ENCODE results near the gene ZNF837. TPM values are rescaled to one million over a fixed set of nuclear protein-coding genes. Genes with fewer than 3 reads are reported as not detected.

The ZNF837 gene
- total RNA-seq, 2 experiments from 2014 or later, result 1.7 to 1.9 TPM

DNA sequence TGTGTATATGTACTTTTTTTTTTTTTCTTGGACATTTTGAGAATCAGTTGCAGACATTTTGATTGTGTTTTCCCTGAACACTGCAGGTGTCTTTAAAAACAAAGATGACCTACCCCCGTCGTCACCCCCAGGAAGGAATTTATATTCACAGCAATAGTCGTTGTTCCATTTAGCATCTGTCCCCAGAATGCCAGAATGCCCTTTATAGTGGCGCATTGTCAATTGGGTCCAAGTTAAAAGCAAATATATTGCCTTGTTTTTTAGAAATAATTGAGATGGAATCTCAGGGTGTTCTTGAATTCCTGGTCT is 12.8 kb upstream of the ZNF837 start:
- intact Hi-C loops (cut with micrococcal nuclease), result no loop called here
- peaks cover 11% of the 10 kb centered on the region for H3K27me3 Mint-ChIP-seq (ENCODE audit: low read depth)
- CTCF ChIA-PET, result no interaction called here
- H3K36me3 Mint-ChIP-seq (ENCODE audit: low read depth), result peaks cover 47% of the 10 kb centered on the region
- no peaks in the 10 kb centered on the region for H3K9me3 Mint-ChIP-seq
- no peak overlapping the region for H3K4me3 Mint-ChIP-seq
- no peak for DNase-seq
- peaks cover 34% of the 10 kb centered on the region for H3K4me1 Mint-ChIP-seq (ENCODE audit: low read depth)
- no peak overlapping the region for H3K27ac Mint-ChIP-seq

DNA sequence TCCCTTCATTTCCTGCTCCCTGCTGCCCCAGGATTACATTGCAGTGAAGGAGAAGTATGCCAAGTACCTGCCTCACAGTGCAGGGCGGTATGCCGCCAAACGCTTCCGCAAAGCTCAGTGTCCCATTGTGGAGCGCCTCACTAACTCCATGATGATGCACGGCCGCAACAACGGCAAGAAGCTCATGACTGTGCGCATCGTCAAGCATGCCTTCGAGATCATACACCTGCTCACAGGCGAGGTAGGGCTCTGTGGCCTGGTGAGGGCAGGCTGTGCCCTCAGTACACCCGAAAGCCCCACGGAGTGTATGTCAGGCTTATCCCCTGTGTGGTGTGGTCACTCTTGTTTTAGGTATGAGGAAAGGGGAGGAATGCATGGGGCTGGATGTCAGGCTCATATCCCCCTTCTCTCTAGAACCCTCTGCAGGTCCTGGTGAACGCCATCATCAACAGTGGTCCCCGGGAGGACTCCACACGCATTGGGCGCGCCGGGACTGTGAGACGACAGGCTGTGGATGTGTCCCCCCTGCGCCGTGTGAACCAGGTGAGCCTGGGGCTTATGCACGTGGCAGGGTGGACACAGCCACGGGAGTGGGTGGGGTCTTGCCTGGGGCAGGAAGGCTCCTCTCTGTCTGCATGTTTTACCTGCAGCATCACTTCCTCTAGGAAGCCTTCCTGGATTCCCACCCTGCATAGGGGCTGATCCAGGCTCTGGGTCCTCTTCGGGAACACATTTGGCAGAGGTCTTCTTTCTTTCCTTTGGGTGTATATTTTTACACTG is 12.3 kb upstream of the ZNF837 start:
- Mint-ChIP-seq H3K9me3 (no peaks in the 10 kb centered on the region), H3K4me3 (no peak overlapping the region), H3K4me1 (ENCODE audit: low read depth) (peaks cover 37% of the 10 kb centered on the region), H3K36me3 (ENCODE audit: low read depth) (peaks cover 52% of the 10 kb centered on the region), H3K27ac (no peak overlapping the region), H3K27me3 (ENCODE audit: low read depth) (peaks cover 11% of the 10 kb centered on the region)
- CTCF ChIA-PET, result no interaction called here
- no peak for DNase-seq
- intact Hi-C loops (cut with micrococcal nuclease), result no loop called here

DNA sequence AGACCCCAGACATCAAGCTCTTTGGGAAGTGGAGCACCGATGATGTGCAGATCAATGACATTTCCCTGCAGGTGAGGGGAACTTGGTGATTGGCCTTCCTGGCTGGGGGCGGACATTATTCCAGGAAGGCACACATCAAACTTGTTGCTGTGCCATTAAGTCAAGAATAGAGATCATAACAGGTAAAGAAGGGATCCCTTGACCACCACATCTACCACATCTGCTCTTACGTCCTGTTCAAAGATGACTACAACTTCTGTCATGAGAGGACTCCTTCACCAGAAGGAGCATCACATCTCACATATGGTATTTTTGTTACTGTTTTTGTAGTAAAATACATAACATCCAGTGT is 7.3 kb upstream of the ZNF837 start:
- Mint-ChIP-seq H3K4me3 (peak overlapping the region; percentile 91), H3K27ac (peak overlapping the region; percentile 24), H3K9me3 (no peaks in the 10 kb centered on the region), H3K36me3 (ENCODE audit: low read depth) (peaks cover 47% of the 10 kb centered on the region), H3K27me3 (ENCODE audit: low read depth) (no peaks in the 10 kb centered on the region), H3K4me1 (ENCODE audit: low read depth) (peaks cover 36% of the 10 kb centered on the region)
- intact Hi-C loops (cut with micrococcal nuclease), result loop anchor here (10.0 kb wide), 1 partner anchor 163 kb away; the partner anchor contains the start of gene ZNF544
- no peak for DNase-seq
- CTCF ChIA-PET, result no interaction called here

DNA sequence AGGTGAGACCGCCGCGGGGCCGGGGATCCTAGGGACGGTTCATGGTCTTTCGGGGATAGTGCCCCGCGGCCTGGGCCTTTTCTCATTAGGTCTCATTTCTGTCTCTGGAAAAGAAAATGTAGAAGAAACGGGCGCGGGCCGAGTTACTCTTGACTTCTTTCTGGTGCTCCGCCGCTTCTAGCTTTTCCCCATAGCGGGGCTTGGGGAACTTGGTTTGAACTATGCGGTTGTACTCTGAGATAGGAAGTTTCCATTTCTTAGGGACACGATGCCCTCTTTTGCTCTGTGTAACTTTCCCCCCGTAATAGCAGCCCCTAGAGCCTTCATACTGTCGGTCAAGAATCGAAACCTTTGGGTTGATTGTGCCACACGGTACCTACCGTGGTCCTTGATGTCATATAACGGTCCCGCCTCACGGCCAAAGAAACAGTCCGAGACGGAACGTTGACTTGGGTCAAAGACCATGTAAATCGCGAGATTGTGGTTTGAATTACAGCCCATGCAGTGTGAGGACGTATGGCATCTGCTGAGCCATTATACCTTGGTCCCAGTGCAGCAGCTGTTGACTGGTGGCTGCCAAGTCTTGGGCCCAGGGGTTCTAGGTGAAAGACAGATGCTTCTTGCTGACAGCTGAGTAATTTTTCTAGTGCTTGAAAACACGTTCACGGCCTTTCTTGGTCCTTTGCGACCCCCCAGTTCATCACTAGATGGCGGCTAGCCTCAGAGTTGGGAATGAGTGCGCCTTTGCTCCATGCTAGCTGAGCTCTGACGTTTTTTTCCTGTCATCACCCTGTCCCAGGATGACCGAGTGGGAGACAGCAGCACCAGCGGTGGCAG is 6.7 kb upstream of the ZNF837 start:
- H3K27me3 Mint-ChIP-seq (ENCODE audit: low read depth), result no peaks in the 10 kb centered on the region
- DNase-seq, result no peak
- CTCF ChIA-PET, result no interaction called here
- peaks cover 32% of the 10 kb centered on the region for H3K4me1 Mint-ChIP-seq (ENCODE audit: low read depth)
- peak overlapping the region; percentile 91 for H3K4me3 Mint-ChIP-seq
- intact Hi-C loops (cut with micrococcal nuclease), result loop anchor here (1.0 to 10.0 kb wide), 5 partner anchors 14 to 163 kb away; partner anchors contain the start of genes ZNF544, ZNF584 and ZNF8
- H3K27ac Mint-ChIP-seq, result peak overlapping the region; percentile 96
- H3K36me3 Mint-ChIP-seq (ENCODE audit: low read depth), result peaks cover 43% of the 10 kb centered on the region
- no peaks in the 10 kb centered on the region for H3K9me3 Mint-ChIP-seq

DNA sequence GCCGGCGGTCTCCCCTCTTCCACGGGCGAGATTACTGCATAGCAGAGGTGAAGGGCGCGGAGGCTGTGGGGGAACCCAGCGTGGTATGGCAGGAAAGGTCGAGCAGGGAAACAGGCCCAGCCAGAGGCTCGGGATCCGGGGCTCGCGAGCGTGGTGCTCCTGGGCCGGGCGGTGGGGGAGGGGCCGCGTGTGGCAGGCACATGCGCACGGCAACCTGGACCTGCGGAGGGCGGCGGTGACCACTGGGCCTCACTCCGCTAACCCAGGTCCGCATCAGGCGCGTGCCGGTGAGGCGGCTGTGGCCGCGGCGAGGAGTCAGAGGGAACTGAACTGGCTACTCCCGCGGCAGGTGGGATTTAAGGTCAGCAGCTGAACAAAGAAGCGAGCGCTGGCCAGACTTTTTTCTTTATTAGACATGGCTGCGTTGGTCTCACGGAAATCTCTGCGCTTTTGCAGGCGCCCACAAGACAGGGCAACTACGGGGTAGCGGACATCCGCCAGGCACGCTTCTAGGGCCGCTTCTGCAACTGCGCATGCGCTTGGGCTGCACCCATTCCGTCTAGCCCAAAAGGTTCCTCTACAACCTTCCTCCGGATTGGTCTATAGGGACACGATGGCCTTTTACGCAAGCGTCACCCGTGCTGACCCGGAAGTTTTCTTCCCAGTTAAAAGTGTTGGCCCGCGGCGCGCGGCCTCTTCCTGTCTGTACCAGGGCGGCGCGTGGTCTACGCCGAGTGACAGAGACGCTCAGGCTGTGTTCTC is 5.9 kb upstream of the ZNF837 start, which contains the start of gene RPS5:
TSS of gene RPS5 (plus strand) at position 694 of the 762 bp plus-strand sequence. CDS start 869 bp downstream, outside the sequence.
- peaks cover 35% of the 10 kb centered on the region for H3K4me1 Mint-ChIP-seq (ENCODE audit: low read depth)
- peaks cover 39% of the 10 kb centered on the region for H3K36me3 Mint-ChIP-seq (ENCODE audit: low read depth)
- H3K4me3 Mint-ChIP-seq, result peak within 1 kb of the TSS; percentile 91
- CTCF ChIA-PET, result no interaction called here
- intact Hi-C loops (cut with micrococcal nuclease), result loop anchor here (1.0 to 10.0 kb wide), 5 partner anchors 15 to 162 kb away; partner anchors contain the start of genes ZNF544, ZNF584 and ZNF8
- peak within 1 kb of the TSS; percentile 96 for H3K27ac Mint-ChIP-seq
- H3K9me3 Mint-ChIP-seq, result no peaks in the 10 kb centered on the region
- no peaks in the 10 kb centered on the region for H3K27me3 Mint-ChIP-seq (ENCODE audit: low read depth)
- DNase-seq, result peak; percentile 97

DNA sequence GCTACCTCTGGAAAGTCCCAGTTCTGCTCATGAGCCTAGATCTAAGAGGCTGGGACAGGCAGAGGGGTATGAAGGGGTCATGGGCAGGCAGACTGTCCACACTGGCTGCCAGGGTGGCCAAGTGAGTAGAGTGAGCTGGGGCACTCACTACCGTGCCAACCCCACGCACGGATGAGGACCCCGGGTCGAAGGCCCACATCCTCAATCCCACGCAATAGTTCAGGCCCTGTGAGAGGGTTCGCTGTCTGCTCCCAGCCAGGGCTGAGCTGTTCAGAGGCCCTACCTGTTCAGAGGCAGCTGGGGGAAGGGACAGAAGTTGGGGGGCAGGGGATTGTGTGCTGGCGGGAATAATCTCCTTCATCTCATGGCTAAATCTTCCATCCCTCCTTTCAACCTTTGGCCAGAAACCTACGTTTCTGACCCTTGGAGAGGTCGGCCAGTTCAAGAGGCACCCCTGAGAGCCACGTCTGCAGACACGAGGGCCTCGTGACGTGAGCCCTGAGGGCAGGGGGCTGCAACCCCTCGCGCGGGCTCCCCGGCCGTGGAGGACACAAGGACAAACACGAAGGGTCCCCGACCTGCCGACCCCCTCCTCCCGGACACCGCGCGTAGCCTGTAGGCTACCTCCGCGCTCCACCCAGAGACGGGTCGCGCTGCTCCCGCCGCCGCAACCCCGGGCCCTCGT is 5.2 kb upstream of the ZNF837 start:
- Mint-ChIP-seq H3K27ac (peak overlapping the region; percentile 96), H3K9me3 (no peaks in the 10 kb centered on the region), H3K36me3 (ENCODE audit: low read depth) (peaks cover 32% of the 10 kb centered on the region), H3K27me3 (ENCODE audit: low read depth) (no peaks in the 10 kb centered on the region), H3K4me3 (peak overlapping the region; percentile 91), H3K4me1 (ENCODE audit: low read depth) (peaks cover 34% of the 10 kb centered on the region)
- intact Hi-C loops (cut with micrococcal nuclease), result loop anchor here (2.0 to 10.0 kb wide), 2 partner anchors 107 to 161 kb away; partner anchors contain the start of genes ZNF544 and ZNF8
- peak; percentile 27 for DNase-seq
- CTCF ChIA-PET, result no interaction called here

DNA sequence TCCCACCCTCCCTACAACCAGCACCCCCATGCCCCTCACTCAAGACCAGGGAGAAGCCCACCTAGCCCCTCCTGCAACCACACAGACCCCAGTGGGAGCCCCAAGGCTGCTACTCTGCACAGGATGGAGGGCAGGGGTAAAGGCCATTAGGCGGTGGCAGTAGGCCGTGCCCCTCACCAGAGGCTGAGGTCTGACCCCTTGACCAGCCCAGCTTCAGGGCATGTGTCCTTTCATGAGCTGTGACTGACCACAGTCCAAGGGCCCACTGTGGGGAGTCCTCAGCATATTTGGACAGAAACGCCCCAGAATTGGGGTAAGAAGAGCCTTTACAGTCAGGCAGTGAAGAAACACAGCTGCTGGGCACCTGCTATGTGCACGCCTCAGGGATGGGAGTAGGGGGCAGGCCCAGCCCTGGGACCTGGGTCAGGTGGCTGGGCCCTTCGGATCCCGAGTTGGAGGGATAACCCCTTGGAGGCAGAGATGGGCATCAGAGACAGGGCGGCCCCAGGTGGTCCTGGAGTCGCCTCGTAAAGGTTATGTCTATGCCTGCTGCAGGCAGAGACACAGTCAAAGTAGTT is 4.6 kb upstream of the ZNF837 start:
- H3K4me1 Mint-ChIP-seq (ENCODE audit: low read depth), result peaks cover 28% of the 10 kb centered on the region
- H3K36me3 Mint-ChIP-seq (ENCODE audit: low read depth), result peaks cover 27% of the 10 kb centered on the region
- H3K27ac Mint-ChIP-seq, result peak overlapping the region; percentile 96
- no peaks in the 10 kb centered on the region for H3K9me3 Mint-ChIP-seq
- peak overlapping the region; percentile 91 for H3K4me3 Mint-ChIP-seq
- CTCF ChIA-PET, result no interaction called here
- intact Hi-C loops (cut with micrococcal nuclease), result loop anchor here (10.0 kb wide), 1 partner anchor 161 kb away; the partner anchor contains the start of gene ZNF544
- no peaks in the 10 kb centered on the region for H3K27me3 Mint-ChIP-seq (ENCODE audit: low read depth)
- no peak for DNase-seq

DNA sequence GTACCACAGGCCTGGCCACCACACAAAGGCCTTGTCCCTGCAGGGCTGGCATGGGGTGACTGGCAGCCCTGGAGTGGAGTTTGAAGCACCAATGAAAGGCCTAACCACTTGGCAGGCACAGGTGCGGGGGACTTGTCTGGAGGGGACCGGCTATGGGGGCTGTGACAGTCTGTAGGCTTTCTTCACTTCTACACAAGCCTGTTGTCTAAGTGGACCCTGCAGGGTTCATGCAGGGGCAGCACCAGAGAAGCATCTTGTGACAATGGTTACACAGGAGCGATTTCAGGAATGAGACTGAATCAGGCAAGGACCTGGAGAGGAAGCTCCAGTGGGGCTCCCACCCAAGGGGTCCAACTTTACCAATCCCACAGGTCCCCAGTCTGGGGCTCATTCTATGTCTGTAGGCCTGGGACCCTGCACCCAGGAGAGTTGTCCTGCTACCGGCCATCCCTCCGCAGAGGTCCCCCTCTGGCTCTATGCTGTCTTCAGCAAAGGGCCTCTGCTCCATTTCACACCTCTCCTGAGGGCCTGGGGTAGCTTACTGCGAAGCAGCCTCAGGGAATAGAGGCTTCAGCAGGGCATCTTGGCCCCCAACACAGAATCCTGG is 2.3 kb upstream of the ZNF837 start:
- CTCF ChIA-PET, result no interaction called here
- Mint-ChIP-seq H3K9me3 (no peaks in the 10 kb centered on the region), H3K4me3 (no peak overlapping the region), H3K36me3 (ENCODE audit: low read depth) (peaks cover 14% of the 10 kb centered on the region), H3K27me3 (ENCODE audit: low read depth) (no peaks in the 10 kb centered on the region), H3K27ac (no peak overlapping the region), H3K4me1 (ENCODE audit: low read depth) (peaks cover 24% of the 10 kb centered on the region)
- intact Hi-C loops (cut with micrococcal nuclease), result loop anchor here (10.0 kb wide), 1 partner anchor 158 kb away; the partner anchor contains the start of gene ZNF544
- DNase-seq, result no peak

DNA sequence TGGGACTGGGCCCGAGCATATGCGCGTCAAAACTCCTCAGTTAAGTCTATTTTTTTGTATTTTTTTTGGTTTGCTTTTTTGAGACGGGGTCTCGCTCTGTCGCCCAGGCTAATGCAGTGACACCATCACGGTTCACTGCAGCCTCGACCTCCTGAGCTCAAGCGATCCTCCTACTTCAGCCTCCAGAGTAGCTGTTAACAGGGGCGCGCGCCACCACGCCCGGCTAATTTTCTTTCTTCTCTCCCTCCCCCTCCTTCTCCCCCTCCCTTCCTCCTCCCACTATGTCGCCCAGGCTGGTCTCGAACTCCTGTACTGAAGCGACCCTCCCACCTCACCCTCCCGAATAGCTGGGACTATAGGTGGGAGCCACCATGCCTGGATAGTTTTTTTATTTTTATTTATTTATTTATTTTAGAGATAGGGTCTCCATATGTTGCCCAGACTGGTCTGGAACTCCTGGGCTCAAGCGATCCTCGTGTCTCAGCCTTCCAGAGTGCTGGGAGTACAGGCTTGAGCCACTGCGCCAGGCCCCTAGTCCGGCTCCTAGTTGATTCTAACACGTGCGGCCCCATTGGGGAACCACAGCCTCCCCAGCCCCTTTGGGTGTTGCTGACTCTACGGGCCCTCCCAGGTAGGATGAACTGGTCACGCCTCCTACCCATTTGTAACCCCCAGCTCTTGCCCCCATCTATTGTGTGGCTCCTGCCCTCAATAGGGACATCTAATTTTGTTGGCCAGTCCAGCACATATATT is 806 bp upstream of the ZNF837 start:
- Mint-ChIP-seq H3K27ac (peak overlapping the region; percentile 84), H3K9me3 (no peaks in the 10 kb centered on the region), H3K27me3 (ENCODE audit: low read depth) (no peaks in the 10 kb centered on the region), H3K36me3 (ENCODE audit: low read depth) (peaks cover 1% of the 10 kb centered on the region), H3K4me1 (ENCODE audit: low read depth) (peaks cover 20% of the 10 kb centered on the region), H3K4me3 (peak overlapping the region; percentile 86)
- no peak for DNase-seq
- intact Hi-C loops (cut with micrococcal nuclease), result loop anchor here (1.0 to 10.0 kb wide), 13 partner anchors 19 to 198 kb away; partner anchors contain the start of genes ERVK3-1, ZNF132, ZNF274 and ZNF324
- CTCF ChIA-PET, result no interaction called here

DNA sequence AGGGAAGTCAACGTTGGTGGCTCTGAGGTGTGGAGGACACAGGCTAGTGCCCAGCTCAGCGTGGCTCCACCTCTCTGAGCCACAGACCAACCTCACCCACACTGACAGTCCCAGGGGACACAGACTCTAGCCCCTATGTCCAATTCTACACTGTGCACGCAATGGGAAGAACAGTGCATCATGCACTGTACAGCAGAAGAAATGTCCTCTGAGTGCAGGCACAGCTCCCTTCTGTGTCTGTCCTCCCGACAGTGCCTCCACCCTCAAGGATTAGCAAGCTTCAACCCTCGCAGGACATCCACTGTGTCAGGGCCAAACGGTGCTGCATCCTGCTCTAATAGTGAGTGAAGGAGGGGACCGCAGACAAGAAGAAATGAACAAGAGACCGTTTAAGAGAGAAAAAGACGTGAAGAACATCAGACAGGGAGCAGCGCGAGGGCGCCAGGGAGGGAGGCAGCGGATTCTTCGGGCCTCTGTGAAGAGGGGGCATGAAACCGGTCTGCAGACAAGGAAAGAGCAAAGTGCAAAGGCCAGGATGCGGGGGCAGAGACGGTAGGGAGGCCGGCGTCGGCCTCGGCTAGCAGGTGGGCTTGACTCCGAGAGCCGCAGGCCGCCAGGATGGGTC is 681 bp downstream of the ZNF837 start:
- Mint-ChIP-seq H3K4me1 (ENCODE audit: low read depth) (peaks cover 14% of the 10 kb centered on the region), H3K9me3 (no peaks in the 10 kb centered on the region), H3K36me3 (ENCODE audit: low read depth) (no peaks in the 10 kb centered on the region), H3K27me3 (ENCODE audit: low read depth) (no peaks in the 10 kb centered on the region), H3K27ac (peak overlapping the region; percentile 90), H3K4me3 (peak overlapping the region; percentile 86)
- CTCF ChIA-PET, result interaction anchor here (0.6 kb wide), 1 partner anchor 152 kb away, joined by 3 read pairs; no protein-coding TSS in a partner anchor
- intact Hi-C loops (cut with micrococcal nuclease), result loop anchor here (1.0 to 10.0 kb wide), 3 partner anchors 87 to 282 kb away; partner anchors contain the start of genes ZNF324, ZNF544 and ZSCAN18
- DNase-seq, result no peak

Data from activated naive CD4-positive, alpha-beta T cell treated with anti-CD3 and anti-CD28 coated beads for 36 hours (primary cell).